Fibroblast of lung (primary cell): Measurements from ENCODE around the gene MED10. TPM values are rescaled to one million over a fixed set of nuclear protein-coding genes. Genes with fewer than 3 reads are reported as not detected.

Experiments
- DNase-seq, 2 donors: peaks; one replicate each; pipeline versions ENCODE4 v3.0.0 to v3.0.0-alpha.2; 2010; ENCODE audit warnings: low read depth in 2 of 2
- H2AFZ ChIP-seq: 2 replicates; pipeline ENCODE4 v1.5.1; 2012; ENCODE audit warnings: low read length, control low read depth, inconsistent platforms
- H3K27ac ChIP-seq: 2 replicates; pipeline ENCODE4 v1.5.1; 2011; ENCODE audit warnings: low read length, control low read depth; ENCODE audit not compliant: insufficient read depth
- H3K27me3 ChIP-seq: 2 replicates; pipeline ENCODE4 v1.5.1; 2011; ENCODE audit warnings: mild to moderate bottlenecking, low read length; ENCODE audit not compliant: control insufficient read depth, insufficient read depth
- H3K36me3 ChIP-seq: 2 replicates; pipeline ENCODE4 v1.5.1; 2011; ENCODE audit warnings: low read length; ENCODE audit not compliant: control insufficient read depth, insufficient read depth
- H3K4me1 ChIP-seq: 2 replicates; pipeline ENCODE4 v1.5.1; 2011; ENCODE audit warnings: low read length; ENCODE audit not compliant: control insufficient read depth, insufficient read depth; ENCODE audit errors: extremely low read depth
- H3K4me2 ChIP-seq: 2 replicates; pipeline ENCODE4 v1.5.1; 2011; ENCODE audit warnings: low read length, control low read depth; ENCODE audit not compliant: insufficient read depth; ENCODE audit errors: extremely low read depth
- H3K4me3 ChIP-seq, 4 experiments: fragments of 200-600 bp in 1 of 4; sonication (generic) in 1 of 4; replicated peaks in 1 of 4; 2 replicates each; pipeline ENCODE4 v1.5.1; 2011 to 2016; ENCODE audit warnings: low read length in 4 of 4, low read depth in 3 of 4, mild to moderate bottlenecking in 3 of 4, control low read depth in 2 of 4, inconsistent platforms in 1 of 4, mixed read lengths in 1 of 4; ENCODE audit not compliant: insufficient read depth in 1 of 4; ENCODE audit errors: control extremely low read depth in 1 of 4
- H3K79me2 ChIP-seq: 2 replicates; pipeline ENCODE4 v1.5.1; 2012; ENCODE audit warnings: mild to moderate bottlenecking, low read length, inconsistent platforms; ENCODE audit not compliant: control insufficient read depth, insufficient read depth
- H3K9ac ChIP-seq: 2 replicates; pipeline ENCODE4 v1.5.1; 2011; ENCODE audit warnings: mild to moderate bottlenecking, low read length, control low read depth; ENCODE audit not compliant: insufficient read depth
- H3K9me3 ChIP-seq: 2 replicates; pipeline ENCODE4 v1.5.1; 2012; ENCODE audit warnings: low read depth, low read length; ENCODE audit not compliant: control insufficient read depth, insufficient read depth
- H4K20me1 ChIP-seq: 2 replicates; pipeline ENCODE4 v1.5.1; 2011; ENCODE audit warnings: low read length; ENCODE audit not compliant: control insufficient read depth, insufficient read depth; ENCODE audit errors: extremely low read depth
- EZH2 ChIP-seq: IDR thresholded peaks from 2 replicates; pipeline ENCODE4 v1.5.1; 2012; ENCODE audit warnings: low read length, control low read depth, mild to moderate bottlenecking; ENCODE audit errors: missing control alignments
- polyA plus RNA-seq, 2 donors: library from polyadenylated mRNA; depleted of rRNA in 1 of 2; stranded (reverse) in 1 of 2; unstranded in 1 of 2; fragments of >200 nt; gene quantifications; 2 replicates each; pipeline ENCODE4 v1.2.1, GENCODE V29; 2011 to 2012; ENCODE audit warnings: missing spikeins in 1 of 2
- total RNA-seq: library from RNA; depleted of rRNA; stranded (reverse); fragments of >200 nt; gene quantifications from 2 replicates; pipeline ENCODE4 v1.2.1, GENCODE V29; 2014
- TF ChIP-seq, protein P1 (sequence below), 2 donors: IDR thresholded peaks in 1 of 2; conservative IDR thresholded peaks in 1 of 2; 1 replicate in 1 of 2; 2 replicates in 1 of 2; pipeline ENCODE4 v1.5.1; 2011 to 2012; ENCODE audit warnings: low read length in 2 of 2, control low read depth in 1 of 2, inconsistent platforms in 1 of 2, low read depth in 1 of 2, mild to moderate bottlenecking in 1 of 2

Gene MED10
- total and polyA plus RNA-seq, 2 donors (not counting 1 experiment from before 2014, with no cell fraction given) = 13.5 to 52.9 TPM

- no peak overlapping the region for H3K27ac ChIP-seq
- DNase-seq = no peak
- no peak overlapping the region for H3K9ac ChIP-seq
- H4K20me1 ChIP-seq = no peaks in the 10 kb centered on the region
- H3K36me3 ChIP-seq = no peaks in the 10 kb centered on the region
- no peak overlapping the region for H3K4me3 ChIP-seq
- H3K4me1 ChIP-seq = no peaks in the 10 kb centered on the region
- TF ChIP-seq EZH2 = no peak
- TF ChIP-seq, protein P1, sequence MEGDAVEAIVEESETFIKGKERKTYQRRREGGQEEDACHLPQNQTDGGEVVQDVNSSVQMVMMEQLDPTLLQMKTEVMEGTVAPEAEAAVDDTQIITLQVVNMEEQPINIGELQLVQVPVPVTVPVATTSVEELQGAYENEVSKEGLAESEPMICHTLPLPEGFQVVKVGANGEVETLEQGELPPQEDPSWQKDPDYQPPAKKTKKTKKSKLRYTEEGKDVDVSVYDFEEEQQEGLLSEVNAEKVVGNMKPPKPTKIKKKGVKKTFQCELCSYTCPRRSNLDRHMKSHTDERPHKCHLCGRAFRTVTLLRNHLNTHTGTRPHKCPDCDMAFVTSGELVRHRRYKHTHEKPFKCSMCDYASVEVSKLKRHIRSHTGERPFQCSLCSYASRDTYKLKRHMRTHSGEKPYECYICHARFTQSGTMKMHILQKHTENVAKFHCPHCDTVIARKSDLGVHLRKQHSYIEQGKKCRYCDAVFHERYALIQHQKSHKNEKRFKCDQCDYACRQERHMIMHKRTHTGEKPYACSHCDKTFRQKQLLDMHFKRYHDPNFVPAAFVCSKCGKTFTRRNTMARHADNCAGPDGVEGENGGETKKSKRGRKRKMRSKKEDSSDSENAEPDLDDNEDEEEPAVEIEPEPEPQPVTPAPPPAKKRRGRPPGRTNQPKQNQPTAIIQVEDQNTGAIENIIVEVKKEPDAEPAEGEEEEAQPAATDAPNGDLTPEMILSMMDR (conservative IDR thresholded peaks at IDR 0.05 in 1 of 2, IDR thresholded peaks at IDR 0.05 in 1 of 2; ENCODE audit: low read depth in 1 of 2, low read length in 2 of 2) = no peak
- H3K27me3 ChIP-seq = no peaks in the 10 kb centered on the region
- H3K4me2 ChIP-seq = no peak overlapping the region
- H3K9me3 ChIP-seq = no peaks in the 10 kb centered on the region
- H2AFZ ChIP-seq = no peak overlapping the region
- H3K79me2 ChIP-seq = no peaks in the 10 kb centered on the region
These were observed 17.3 kb upstream of the MED10 start for GRCh38 chr5:6395621-6396020.

GRCh38 chr5:6395102-6395445 lies 16.7 kb upstream of the MED10 start:
- Histone ChIP-seq H3K9me3 (no peaks in the 10 kb centered on the region), H4K20me1 (no peaks in the 10 kb centered on the region), H3K4me1 (no peaks in the 10 kb centered on the region), H3K79me2 (no peaks in the 10 kb centered on the region), H3K9ac (no peak overlapping the region), H2AFZ (no peak overlapping the region), H3K27me3 (no peaks in the 10 kb centered on the region), H3K36me3 (no peaks in the 10 kb centered on the region), H3K4me2 (no peak overlapping the region), H3K4me3 (no peak overlapping the region), H3K27ac (no peak overlapping the region)
- TF ChIP-seq, protein P1 (conservative IDR thresholded peaks at IDR 0.05 in 1 of 2, IDR thresholded peaks at IDR 0.05 in 1 of 2; ENCODE audit: low read depth in 1 of 2, low read length in 2 of 2) = no peak
- TF ChIP-seq EZH2 = no peak
- DNase-seq = no peak

DNA sequence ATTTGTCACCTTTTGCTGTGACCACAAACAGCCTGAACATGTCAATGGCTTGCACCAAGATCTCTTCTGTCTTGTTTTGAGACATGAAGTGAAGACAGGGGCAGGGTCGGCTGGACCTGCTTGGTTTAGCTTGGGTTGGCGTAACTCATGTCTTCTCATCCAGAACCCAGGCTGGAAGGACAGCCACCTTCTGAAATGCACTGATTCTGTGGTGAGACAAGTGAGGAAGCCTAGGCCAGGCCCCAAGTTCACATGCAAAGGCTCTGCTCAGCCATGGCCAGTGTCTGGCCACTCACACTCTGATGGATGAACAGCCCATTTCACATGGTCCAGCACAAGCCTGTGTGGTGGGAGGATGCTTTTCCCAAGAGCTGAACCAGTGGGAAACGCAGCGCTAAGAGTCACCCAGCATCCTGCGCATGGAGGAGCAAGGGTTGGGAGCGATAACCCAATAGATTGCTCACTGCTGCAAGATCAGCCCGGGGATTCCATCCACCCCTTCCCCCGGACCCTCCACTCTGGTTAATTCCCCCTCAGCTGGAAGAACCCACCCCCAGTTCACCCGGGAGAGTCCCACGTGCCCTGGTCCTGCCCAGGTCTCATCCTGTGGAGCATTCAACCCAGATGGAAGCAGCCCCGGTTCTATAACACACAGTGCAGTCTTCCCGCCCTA lies 16.2 kb upstream of the MED10 start:
- no peak overlapping the region for H2AFZ ChIP-seq
- TF ChIP-seq EZH2 = no peak
- TF ChIP-seq, protein P1 (conservative IDR thresholded peaks at IDR 0.05 in 1 of 2, IDR thresholded peaks at IDR 0.05 in 1 of 2; ENCODE audit: low read depth in 1 of 2, low read length in 2 of 2) = no peak

More for the DNA sequence above, 16.2 kb upstream of the MED10 start:
- H3K4me1 ChIP-seq = no peaks in the 10 kb centered on the region
- no peak overlapping the region for H3K9ac ChIP-seq
- H3K4me3 ChIP-seq = no peak overlapping the region
- H3K36me3 ChIP-seq = no peaks in the 10 kb centered on the region
- no peaks in the 10 kb centered on the region for H3K9me3 ChIP-seq
- H3K27me3 ChIP-seq = no peaks in the 10 kb centered on the region
- H3K4me2 ChIP-seq = no peak overlapping the region
- no peaks in the 10 kb centered on the region for H4K20me1 ChIP-seq
- DNase-seq = no peak
- no peak overlapping the region for H3K27ac ChIP-seq
- H3K79me2 ChIP-seq = no peaks in the 10 kb centered on the region
